SK-N-SH treated with all-trans-retinoic acid at 6 μM for 48 hours (cell line): ENCODE measurements around the gene NFKB1.

Experiments used
- ATAC-seq: fragments of 200-7000 bp; cut with Tn5 transposase; 3 replicates; pipeline ENCODE4 v1.9.1; 2020; ENCODE audit warnings: mild to moderate bottlenecking, moderate library complexity
- ARNTL ChIP-seq: fragments of 450-650 bp; formaldehyde crosslinking; IDR thresholded peaks from 2 replicates; pipeline ENCODE4 v1.5.0; 2020; ENCODE audit warnings: low read depth, mild to moderate bottlenecking, moderate library complexity, borderline replicate concordance
- BACH2 ChIP-seq: fragments of 250-450 bp; sonication (Bioruptor Pico); IDR thresholded peaks from 2 replicates; pipeline ENCODE4 v1.9.0; 2021; ENCODE audit warnings: mild to moderate bottlenecking, borderline replicate concordance
- CREB5 ChIP-seq: fragments of 250-450 bp; sonication (Bioruptor Pico); IDR thresholded peaks from 2 replicates; pipeline ENCODE4 v1.5.1; 2020; ENCODE audit warnings: low read depth, mild to moderate bottlenecking, moderate library complexity
- CSDC2 ChIP-seq: fragments of 250-450 bp; sonication (Bioruptor Pico); IDR thresholded peaks from 2 replicates; pipeline ENCODE4 v1.5.0; 2020; ENCODE audit warnings: mild to moderate bottlenecking, moderate library complexity
- ESRRG ChIP-seq: fragments of 250-450 bp; sonication (Bioruptor Pico); IDR thresholded peaks from 2 replicates; pipeline ENCODE4 v1.6.1; 2021; ENCODE audit warnings: mild to moderate bottlenecking
- GLIS3 ChIP-seq: fragments of 250-450 bp; sonication (Bioruptor Pico); IDR thresholded peaks from 2 replicates; pipeline ENCODE4 v1.5.0; 2020; ENCODE audit warnings: mild to moderate bottlenecking, moderate library complexity
- OSR1 ChIP-seq: fragments of 250-450 bp; sonication (Bioruptor Pico); IDR thresholded peaks from 2 replicates; pipeline ENCODE4 v1.8.0; 2022; ENCODE audit warnings: moderate library complexity, mild to moderate bottlenecking, inconsistent platforms
- POU6F1 ChIP-seq: fragments of 250-450 bp; sonication (Bioruptor Pico); IDR thresholded peaks from 2 replicates; pipeline ENCODE4 v1.8.0; 2021; ENCODE audit warnings: low read depth, mild to moderate bottlenecking, moderate library complexity, borderline replicate concordance
- SNAI2 ChIP-seq: fragments of 250-450 bp; sonication (Bioruptor Pico); IDR thresholded peaks from 2 replicates; pipeline ENCODE4 v1.5.0; 2020; ENCODE audit warnings: mild to moderate bottlenecking, moderate library complexity
- TOX ChIP-seq: fragments of 250-450 bp; sonication (Bioruptor Pico); IDR thresholded peaks from 2 replicates; pipeline ENCODE4 v1.8.0; 2021; ENCODE audit warnings: mild to moderate bottlenecking, moderate library complexity, borderline replicate concordance
- ZC3H10 ChIP-seq: fragments of 250-450 bp; sonication (Bioruptor Pico); IDR thresholded peaks from 2 replicates; pipeline ENCODE4 v1.5.1; 2021; ENCODE audit warnings: mild to moderate bottlenecking, moderate library complexity
- ZFP30 ChIP-seq: fragments of 450-650 bp; formaldehyde crosslinking; IDR thresholded peaks from 2 replicates; pipeline ENCODE4 v1.5.0; 2022; ENCODE audit warnings: mild to moderate bottlenecking, moderate library complexity
- ZNF565 ChIP-seq: fragments of 450-650 bp; formaldehyde crosslinking; conservative IDR thresholded peaks from 2 replicates; pipeline ENCODE4 v1.5.0; 2020; ENCODE audit warnings: low read depth, mild to moderate bottlenecking, moderate library complexity
- ZNF70 ChIP-seq: fragments of 450-650 bp; formaldehyde crosslinking; IDR thresholded peaks from 2 replicates; pipeline ENCODE4 v1.5.0; 2020; ENCODE audit warnings: mild to moderate bottlenecking, moderate library complexity
- ZNF8 ChIP-seq: fragments of 450-650 bp; formaldehyde crosslinking; IDR thresholded peaks from 2 replicates; pipeline ENCODE4 v1.5.0; 2020; ENCODE audit warnings: mild to moderate bottlenecking, moderate library complexity
- TF ChIP-seq, protein P1 (sequence below): fragments of 250-450 bp; sonication (Bioruptor Pico); IDR thresholded peaks from 2 replicates; pipeline ENCODE4 v1.5.0; 2020; ENCODE audit warnings: mild to moderate bottlenecking, moderate library complexity
- TF ChIP-seq, protein P2 (sequence below): fragments of 250-450 bp; sonication (Bioruptor Pico); IDR thresholded peaks from 2 replicates; pipeline ENCODE4 v1.8.0; 2020; ENCODE audit warnings: mild to moderate bottlenecking, moderate library complexity, borderline replicate concordance

Gene NFKB1

DNA sequence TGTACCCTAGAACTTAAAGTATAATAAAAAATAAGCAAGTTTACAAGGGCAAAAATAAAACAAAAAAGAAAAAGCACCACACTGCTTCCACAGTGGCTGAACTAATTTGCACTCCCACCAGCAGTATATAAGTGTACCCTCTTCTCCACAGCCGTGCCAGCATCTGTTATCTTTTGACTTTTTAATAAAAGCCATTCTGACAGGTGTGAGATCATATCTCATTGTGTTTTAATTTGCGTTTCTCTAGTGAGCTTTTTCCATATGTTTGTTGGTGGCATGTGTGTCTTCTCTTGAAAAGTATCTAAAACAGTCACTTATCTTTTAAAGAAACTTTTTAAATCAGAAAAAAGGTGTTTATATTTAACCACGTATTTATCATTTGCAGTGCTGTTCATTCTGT is 71.3 kb downstream of the NFKB1 start:
- no peak for ATAC-seq
- TF ChIP-seq, protein P1, sequence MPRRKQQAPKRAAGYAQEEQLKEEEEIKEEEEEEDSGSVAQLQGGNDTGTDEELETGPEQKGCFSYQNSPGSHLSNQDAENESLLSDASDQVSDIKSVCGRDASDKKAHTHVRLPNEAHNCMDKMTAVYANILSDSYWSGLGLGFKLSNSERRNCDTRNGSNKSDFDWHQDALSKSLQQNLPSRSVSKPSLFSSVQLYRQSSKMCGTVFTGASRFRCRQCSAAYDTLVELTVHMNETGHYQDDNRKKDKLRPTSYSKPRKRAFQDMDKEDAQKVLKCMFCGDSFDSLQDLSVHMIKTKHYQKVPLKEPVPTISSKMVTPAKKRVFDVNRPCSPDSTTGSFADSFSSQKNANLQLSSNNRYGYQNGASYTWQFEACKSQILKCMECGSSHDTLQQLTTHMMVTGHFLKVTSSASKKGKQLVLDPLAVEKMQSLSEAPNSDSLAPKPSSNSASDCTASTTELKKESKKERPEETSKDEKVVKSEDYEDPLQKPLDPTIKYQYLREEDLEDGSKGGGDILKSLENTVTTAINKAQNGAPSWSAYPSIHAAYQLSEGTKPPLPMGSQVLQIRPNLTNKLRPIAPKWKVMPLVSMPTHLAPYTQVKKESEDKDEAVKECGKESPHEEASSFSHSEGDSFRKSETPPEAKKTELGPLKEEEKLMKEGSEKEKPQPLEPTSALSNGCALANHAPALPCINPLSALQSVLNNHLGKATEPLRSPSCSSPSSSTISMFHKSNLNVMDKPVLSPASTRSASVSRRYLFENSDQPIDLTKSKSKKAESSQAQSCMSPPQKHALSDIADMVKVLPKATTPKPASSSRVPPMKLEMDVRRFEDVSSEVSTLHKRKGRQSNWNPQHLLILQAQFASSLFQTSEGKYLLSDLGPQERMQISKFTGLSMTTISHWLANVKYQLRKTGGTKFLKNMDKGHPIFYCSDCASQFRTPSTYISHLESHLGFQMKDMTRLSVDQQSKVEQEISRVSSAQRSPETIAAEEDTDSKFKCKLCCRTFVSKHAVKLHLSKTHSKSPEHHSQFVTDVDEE (CRISPR knock-in tag), result no peak
- TF ChIP-seq SNAI2 (CRISPR knock-in tag) (no peak), ZNF8 (CRISPR knock-in tag) (no peak), OSR1 (CRISPR knock-in tag) (no peak), ZNF565 (CRISPR knock-in tag) (no peak), CREB5 (CRISPR knock-in tag) (no peak), ZFP30 (CRISPR knock-in tag) (no peak), ZNF70 (no peak), ESRRG (CRISPR knock-in tag) (no peak), POU6F1 (CRISPR knock-in tag) (no peak), CSDC2 (CRISPR knock-in tag) (no peak), ARNTL (CRISPR knock-in tag) (no peak), TOX (CRISPR knock-in tag) (no peak), GLIS3 (CRISPR knock-in tag) (no peak), ZC3H10 (CRISPR knock-in tag) (no peak)

- no peak for ATAC-seq
- TF ChIP-seq BACH2 (CRISPR knock-in tag) (no peak), CREB5 (CRISPR knock-in tag) (no peak), ESRRG (CRISPR knock-in tag) (no peak), OSR1 (CRISPR knock-in tag) (no peak), ZNF565 (CRISPR knock-in tag) (no peak), ZFP30 (CRISPR knock-in tag) (no peak), POU6F1 (CRISPR knock-in tag) (no peak), ARNTL (CRISPR knock-in tag) (no peak)
- TF ChIP-seq, protein P1 (CRISPR knock-in tag), result no peak
- TF ChIP-seq, protein P2, sequence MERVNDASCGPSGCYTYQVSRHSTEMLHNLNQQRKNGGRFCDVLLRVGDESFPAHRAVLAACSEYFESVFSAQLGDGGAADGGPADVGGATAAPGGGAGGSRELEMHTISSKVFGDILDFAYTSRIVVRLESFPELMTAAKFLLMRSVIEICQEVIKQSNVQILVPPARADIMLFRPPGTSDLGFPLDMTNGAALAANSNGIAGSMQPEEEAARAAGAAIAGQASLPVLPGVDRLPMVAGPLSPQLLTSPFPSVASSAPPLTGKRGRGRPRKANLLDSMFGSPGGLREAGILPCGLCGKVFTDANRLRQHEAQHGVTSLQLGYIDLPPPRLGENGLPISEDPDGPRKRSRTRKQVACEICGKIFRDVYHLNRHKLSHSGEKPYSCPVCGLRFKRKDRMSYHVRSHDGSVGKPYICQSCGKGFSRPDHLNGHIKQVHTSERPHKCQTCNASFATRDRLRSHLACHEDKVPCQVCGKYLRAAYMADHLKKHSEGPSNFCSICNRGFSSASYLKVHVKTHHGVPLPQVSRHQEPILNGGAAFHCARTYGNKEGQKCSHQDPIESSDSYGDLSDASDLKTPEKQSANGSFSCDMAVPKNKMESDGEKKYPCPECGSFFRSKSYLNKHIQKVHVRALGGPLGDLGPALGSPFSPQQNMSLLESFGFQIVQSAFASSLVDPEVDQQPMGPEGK (CRISPR knock-in tag), result no peak
- TF ChIP-seq, all 23 proteins: peak for 0
Observed at GRCh38 chr4:102574317-102574716, 73.2 kb downstream of the NFKB1 start.
